Uterus (tissue), 4 donors: Measurements from ENCODE around the gene EVC2. TPM values are rescaled to one million over a fixed set of nuclear protein-coding genes. Genes with fewer than 3 reads are reported as not detected.
A peak's percentile ranks its signal among the peaks of the same experiment; 100 is the strongest.

Experiments used
- DNase-seq, 2 donors: peaks; one replicate each; pipeline ENCODE4 v3.0.0-alpha.2; 2019 to 2020
- H3K27ac ChIP-seq, 2 donors: fragments of 200-600 bp; sonication (generic); 1 replicate in 1 of 2; 2 replicates in 1 of 2; pipeline ENCODE4 v1.5.1; 2016 to 2018
- H3K27me3 ChIP-seq, 2 donors: fragments of 200-600 bp; sonication (generic); one replicate each; pipeline ENCODE4 v1.5.1; 2018 to 2019; ENCODE audit warnings: control low read depth in 1 of 2
- H3K36me3 ChIP-seq, 2 donors: fragments of 200-600 bp; sonication (generic); one replicate each; pipeline ENCODE4 v1.5.1; 2019; ENCODE audit warnings: control low read depth in 1 of 2
- H3K4me1 ChIP-seq, 2 donors: fragments of 200-600 bp; sonication (generic); one replicate each; pipeline ENCODE4 v1.5.1; 2018 to 2019; ENCODE audit warnings: control low read depth in 1 of 2
- H3K4me3 ChIP-seq, 2 donors: fragments of 200-600 bp; sonication (generic); 1 replicate in 1 of 2; 2 replicates in 1 of 2; pipeline ENCODE4 v1.5.1; 2018 to 2019; ENCODE audit warnings: mild to moderate bottlenecking in 1 of 2
- H3K9me3 ChIP-seq, 2 donors: fragments of 200-600 bp; sonication (generic); one replicate each; pipeline ENCODE4 v1.5.1; 2019; ENCODE audit warnings: control low read depth in 1 of 2
- CTCF ChIP-seq, 4 experiments: fragments of 200-600 bp in 2 of 4; fragments of 450-650 bp in 2 of 4; sonication (generic) in 2 of 4; IDR thresholded peaks; one replicate each; pipeline ENCODE4 v1.5.1; 2016 to 2019; ENCODE audit warnings: antibody characterized with exemption in 4 of 4, mild to moderate bottlenecking in 2 of 4, moderate library complexity in 1 of 4
- POLR2A ChIP-seq, 2 donors: fragments of 450-650 bp; IDR thresholded peaks; one replicate each; pipeline ENCODE4 v1.6.1; 2016; ENCODE audit warnings: antibody characterized with exemption in 2 of 2, mild to moderate bottlenecking in 1 of 2, moderate library complexity in 1 of 2
- intact Hi-C: fragments of 100-400 bp; cut with DNase I; formaldehyde crosslinking; loops from one replicate; pipeline ENCODE4 v1.15.1; 2023; ENCODE audit warnings: low total_unique reads
- total RNA-seq, 4 donors: library from RNA; depleted of rRNA in 3 of 4; stranded (reverse); fragments of >200 nt in 3 of 4; gene quantifications; one replicate each; pipeline versions ENCODE4 v1.1.0 to v1.2.4, GENCODE V29; 2014 to 2023
- donor health status: DM: yes; HTN: yes; CAD: no.

EVC2 gene
- total RNA-seq, 4 donors from 2014 or later, result 5.6 to 21.8 (median 14.8) TPM

DNA sequence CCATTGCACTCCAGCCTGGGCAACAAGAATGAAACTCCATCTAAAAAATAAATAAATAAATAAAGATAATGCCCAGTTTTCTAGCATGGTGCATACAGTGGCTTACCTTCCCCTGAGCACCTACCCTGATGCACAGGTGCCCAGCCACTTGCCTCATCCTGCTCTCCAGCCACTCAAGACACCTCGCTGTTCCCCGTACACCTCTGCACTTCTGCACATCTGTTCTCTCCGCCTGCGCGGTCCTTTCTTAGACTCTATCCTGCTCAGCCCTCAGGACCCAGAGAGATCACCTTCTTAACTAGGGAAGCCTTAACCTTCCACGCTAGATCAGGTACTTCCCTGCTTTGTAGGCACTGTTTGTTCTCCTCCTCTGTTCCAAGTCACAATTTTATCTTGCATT is 5.5 kb upstream of the EVC2 start:
- Histone ChIP-seq H3K9me3 (peaks cover 0 to 5% of the 10 kb centered on the region in 2 donors), H3K4me1 (peaks cover 0 to 4% of the 10 kb centered on the region in 2 donors), H3K27me3 (no peaks in the 10 kb centered on the region), H3K36me3 (no peaks in the 10 kb centered on the region), H3K27ac (no peak overlapping the region), H3K4me3 (no peak overlapping the region)
- no peak for TF ChIP-seq CTCF (IDR thresholded peaks at IDR 0.05)
- TF ChIP-seq POLR2A (IDR thresholded peaks at IDR 0.05), result no peak
- no peak for DNase-seq
- intact Hi-C loops, result no loop called here

DNA sequence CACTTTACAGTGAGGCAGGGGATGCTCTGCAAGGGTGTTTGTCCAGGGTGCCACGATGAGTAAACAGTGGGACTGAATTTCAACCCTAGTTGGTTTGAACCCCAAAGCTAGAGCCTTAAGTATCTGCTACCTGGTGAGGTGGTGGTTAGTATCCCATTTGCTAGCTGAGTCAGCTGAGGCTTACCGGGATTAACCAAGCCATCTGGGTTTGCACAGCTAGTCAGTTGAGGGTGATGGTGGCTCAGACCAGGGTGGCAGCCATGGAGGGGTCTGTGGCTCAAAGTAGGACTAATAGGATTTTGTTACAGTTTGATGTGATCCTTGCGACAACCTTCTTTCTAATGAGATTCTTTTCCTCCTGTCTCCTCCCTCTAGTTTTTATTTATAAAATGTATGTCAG is 4.6 kb upstream of the EVC2 start:
- TF ChIP-seq CTCF (IDR thresholded peaks at IDR 0.05) (no peak), POLR2A (IDR thresholded peaks at IDR 0.05) (no peak)
- H3K4me1 ChIP-seq, result peaks cover 0 to 4% of the 10 kb centered on the region in 2 donors
- no peak for DNase-seq
- intact Hi-C loops, result no loop called here
- no peak overlapping the region for H3K4me3 ChIP-seq
- no peaks in the 10 kb centered on the region for H3K36me3 ChIP-seq
- no peak overlapping the region for H3K27ac ChIP-seq
- H3K27me3 ChIP-seq, result no peaks in the 10 kb centered on the region
- H3K9me3 ChIP-seq, result peaks cover 0 to 5% of the 10 kb centered on the region in 2 donors

GRCh38 chr4:5712517-5712916 is 4.2 kb upstream of the EVC2 start:
- H3K36me3 ChIP-seq, result no peaks in the 10 kb centered on the region
- H3K27ac ChIP-seq, result no peak overlapping the region
- peaks cover 0 to 5% of the 10 kb centered on the region in 2 donors for H3K9me3 ChIP-seq
- no peak for DNase-seq
- no peaks in the 10 kb centered on the region for H3K27me3 ChIP-seq
- intact Hi-C loops, result no loop called here
- no peak overlapping the region for H3K4me3 ChIP-seq
- TF ChIP-seq POLR2A (IDR thresholded peaks at IDR 0.05) (no peak), CTCF (IDR thresholded peaks at IDR 0.05) (no peak)
- H3K4me1 ChIP-seq, result peaks cover 0 to 8% of the 10 kb centered on the region in 2 donors

DNA sequence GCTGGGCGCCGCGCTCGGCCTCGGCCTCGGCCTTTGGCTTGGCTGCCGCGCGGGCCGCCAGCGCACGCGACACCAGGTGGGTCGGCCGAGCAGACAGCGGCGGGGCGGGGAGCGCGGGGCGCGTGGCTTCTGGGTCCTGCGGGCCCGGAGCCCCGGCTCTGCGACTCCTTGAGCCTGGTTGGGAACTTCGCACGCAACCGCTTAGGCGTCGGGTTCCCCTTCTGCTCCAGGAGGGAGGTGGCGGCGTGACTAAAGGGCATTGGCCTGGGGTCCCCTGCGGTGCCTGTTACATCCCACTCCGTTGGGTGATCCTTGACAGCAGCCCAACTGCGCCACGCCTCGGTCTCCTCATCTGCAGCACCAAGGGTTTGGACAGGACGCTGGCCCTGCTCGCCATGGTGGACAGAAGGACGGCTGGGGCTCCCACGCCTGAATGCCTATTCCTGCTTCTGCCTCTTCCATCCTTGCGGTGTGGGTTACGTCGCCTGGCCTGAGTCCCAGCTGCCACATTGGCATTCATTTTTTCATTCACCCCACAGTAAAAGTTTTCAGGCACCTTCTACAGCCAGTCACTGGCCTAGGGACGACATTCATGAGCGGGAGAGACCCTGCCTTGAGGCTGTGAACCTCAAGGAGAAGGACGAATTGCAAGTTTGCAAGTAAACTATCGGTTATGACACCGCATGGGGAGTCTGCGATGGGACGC is 3.3 kb upstream of the EVC2 start:
- Histone ChIP-seq H3K4me3 (peak overlapping the region; percentile 53 to 55), H3K4me1 (peaks cover 5 to 16% of the 10 kb centered on the region in 2 donors), H3K27me3 (no peaks in the 10 kb centered on the region), H3K27ac (peak overlapping the region; percentile 77 to 90), H3K9me3 (peaks cover 0 to 5% of the 10 kb centered on the region in 2 donors), H3K36me3 (no peaks in the 10 kb centered on the region)
- no peak for TF ChIP-seq CTCF (IDR thresholded peaks at IDR 0.05)
- no peak for TF ChIP-seq POLR2A (IDR thresholded peaks at IDR 0.05)
- peak; percentile 30 for DNase-seq
- intact Hi-C loops, result no loop called here

DNA sequence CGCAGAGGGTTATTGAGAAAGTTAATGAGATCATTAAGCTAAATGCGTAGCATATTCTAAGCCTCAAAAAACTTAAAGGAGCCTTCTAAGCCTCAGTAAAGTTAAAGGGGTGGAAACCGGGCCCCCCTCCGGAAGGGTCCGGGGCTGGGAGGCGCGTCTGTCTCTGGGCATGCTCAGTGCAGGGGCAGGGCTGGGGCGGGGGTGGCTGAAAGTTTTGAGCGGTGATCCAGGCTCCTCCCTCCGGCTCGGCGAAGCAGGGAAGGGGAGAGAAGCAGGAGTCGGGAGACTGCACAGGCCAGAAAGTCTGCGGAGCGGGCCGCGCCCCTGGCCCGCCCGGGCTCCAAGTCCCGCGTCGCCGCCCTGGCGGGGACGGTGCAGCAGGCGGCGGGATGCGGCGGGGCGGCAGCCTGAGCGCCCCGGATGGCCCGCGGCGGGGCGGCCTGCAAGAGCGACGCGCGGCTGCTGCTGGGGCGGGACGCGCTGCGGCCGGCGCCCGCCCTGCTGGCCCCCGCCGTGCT is 2.7 kb upstream of the EVC2 start, which contains the start of gene EVC:
Gene EVC, plus strand, starts transcription at position 241 of the 518 bp plus-strand sequence. Its CDS starts 180 bp downstream, at position 421.
- Histone ChIP-seq H3K27me3 (no peaks in the 10 kb centered on the region), H3K9me3 (peaks cover 0 to 5% of the 10 kb centered on the region in 2 donors), H3K27ac (peak within 1 kb of the TSS; percentile 84 to 90), H3K4me3 (peak within 1 kb of the TSS; percentile 53 to 55), H3K4me1 (peaks cover 8 to 19% of the 10 kb centered on the region in 2 donors), H3K36me3 (no peaks in the 10 kb centered on the region)
- TF ChIP-seq CTCF (IDR thresholded peaks at IDR 0.05) (peak in 1 of 4 experiments; percentile 17), POLR2A (IDR thresholded peaks at IDR 0.05) (peak; percentile 55 to 61)
- DNase-seq, result peak; percentile 87 to 88
- intact Hi-C loops, result no loop called here
